ENCODE data around the gene RGS17.

DNA sequence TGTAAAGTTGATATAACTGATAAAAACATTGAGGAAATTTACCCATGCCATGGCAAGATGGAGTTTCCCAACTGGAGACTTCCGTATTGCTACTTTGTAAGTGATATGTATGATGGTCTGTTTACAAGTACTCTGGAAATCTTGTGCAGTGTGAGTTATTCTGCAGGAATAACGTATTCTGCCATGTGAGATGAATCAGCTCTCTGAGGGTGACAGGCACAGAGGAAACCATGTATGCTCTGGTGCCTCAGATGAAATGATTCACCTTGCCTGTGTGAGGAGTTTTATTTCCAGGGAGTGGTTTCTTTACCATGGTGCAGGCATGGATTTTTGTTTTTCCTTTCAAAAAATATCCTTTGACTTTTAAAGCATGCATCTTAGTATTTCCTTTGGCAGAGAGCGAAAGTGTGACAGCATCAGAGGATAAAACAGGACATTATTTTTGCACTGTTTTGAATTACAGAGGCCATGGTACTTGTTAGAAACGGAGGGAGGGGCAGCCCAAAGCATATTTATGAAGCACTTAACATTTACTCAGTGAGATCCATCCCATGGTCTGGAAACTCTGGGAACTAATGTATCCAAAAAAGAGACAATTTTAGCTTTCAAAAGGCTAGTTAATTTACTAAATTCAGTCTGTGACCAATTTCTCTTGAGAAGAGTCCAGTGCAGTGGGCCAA is 92.6 kb downstream of the RGS17 start:
- TF ChIP-seq NFXL1 (IDR thresholded peaks at IDR 0.05; ENCODE audit: borderline replicate concordance) (no peak), BACH1 (IDR thresholded peaks at IDR 0.05; ENCODE audit: borderline replicate concordance) (no peak), RAD21 (IDR thresholded peaks at IDR 0.05; ENCODE audit: insufficient read depth, low read depth, low read length) (no peak)
- TF ChIP-seq, protein P1, sequence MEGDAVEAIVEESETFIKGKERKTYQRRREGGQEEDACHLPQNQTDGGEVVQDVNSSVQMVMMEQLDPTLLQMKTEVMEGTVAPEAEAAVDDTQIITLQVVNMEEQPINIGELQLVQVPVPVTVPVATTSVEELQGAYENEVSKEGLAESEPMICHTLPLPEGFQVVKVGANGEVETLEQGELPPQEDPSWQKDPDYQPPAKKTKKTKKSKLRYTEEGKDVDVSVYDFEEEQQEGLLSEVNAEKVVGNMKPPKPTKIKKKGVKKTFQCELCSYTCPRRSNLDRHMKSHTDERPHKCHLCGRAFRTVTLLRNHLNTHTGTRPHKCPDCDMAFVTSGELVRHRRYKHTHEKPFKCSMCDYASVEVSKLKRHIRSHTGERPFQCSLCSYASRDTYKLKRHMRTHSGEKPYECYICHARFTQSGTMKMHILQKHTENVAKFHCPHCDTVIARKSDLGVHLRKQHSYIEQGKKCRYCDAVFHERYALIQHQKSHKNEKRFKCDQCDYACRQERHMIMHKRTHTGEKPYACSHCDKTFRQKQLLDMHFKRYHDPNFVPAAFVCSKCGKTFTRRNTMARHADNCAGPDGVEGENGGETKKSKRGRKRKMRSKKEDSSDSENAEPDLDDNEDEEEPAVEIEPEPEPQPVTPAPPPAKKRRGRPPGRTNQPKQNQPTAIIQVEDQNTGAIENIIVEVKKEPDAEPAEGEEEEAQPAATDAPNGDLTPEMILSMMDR (IDR thresholded peaks at IDR 0.05 in 2 of 3, conservative IDR thresholded peaks at IDR 0.05 in 1 of 3; ENCODE audit: control insufficient read depth in 2 of 3, extremely low read depth in 1 of 3, insufficient read depth in 1 of 3, low read depth in 3 of 3, low read length in 3 of 3): no peak
- TF ChIP-seq, protein P2, sequence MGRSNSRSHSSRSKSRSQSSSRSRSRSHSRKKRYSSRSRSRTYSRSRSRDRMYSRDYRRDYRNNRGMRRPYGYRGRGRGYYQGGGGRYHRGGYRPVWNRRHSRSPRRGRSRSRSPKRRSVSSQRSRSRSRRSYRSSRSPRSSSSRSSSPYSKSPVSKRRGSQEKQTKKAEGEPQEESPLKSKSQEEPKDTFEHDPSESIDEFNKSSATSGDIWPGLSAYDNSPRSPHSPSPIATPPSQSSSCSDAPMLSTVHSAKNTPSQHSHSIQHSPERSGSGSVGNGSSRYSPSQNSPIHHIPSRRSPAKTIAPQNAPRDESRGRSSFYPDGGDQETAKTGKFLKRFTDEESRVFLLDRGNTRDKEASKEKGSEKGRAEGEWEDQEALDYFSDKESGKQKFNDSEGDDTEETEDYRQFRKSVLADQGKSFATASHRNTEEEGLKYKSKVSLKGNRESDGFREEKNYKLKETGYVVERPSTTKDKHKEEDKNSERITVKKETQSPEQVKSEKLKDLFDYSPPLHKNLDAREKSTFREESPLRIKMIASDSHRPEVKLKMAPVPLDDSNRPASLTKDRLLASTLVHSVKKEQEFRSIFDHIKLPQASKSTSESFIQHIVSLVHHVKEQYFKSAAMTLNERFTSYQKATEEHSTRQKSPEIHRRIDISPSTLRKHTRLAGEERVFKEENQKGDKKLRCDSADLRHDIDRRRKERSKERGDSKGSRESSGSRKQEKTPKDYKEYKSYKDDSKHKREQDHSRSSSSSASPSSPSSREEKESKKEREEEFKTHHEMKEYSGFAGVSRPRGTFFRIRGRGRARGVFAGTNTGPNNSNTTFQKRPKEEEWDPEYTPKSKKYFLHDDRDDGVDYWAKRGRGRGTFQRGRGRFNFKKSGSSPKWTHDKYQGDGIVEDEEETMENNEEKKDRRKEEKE (IDR thresholded peaks at IDR 0.05): no peak
